ENCODE data around the gene PCNP.
"Not testable (repeated sequence)": the region's sequence is repeated elsewhere in the genome, so short reads cannot be mapped to it uniquely, and the experiment has no call there.

Gene PCNP

GRCh38 chr3:101548527-101549105, 25.4 kb upstream of the PCNP start:
- Mint-ChIP-seq H3K9me3 (no peaks in the 10 kb centered on the region), H3K27me3 (no peaks in the 10 kb centered on the region), H3K4me3 (no peak overlapping the region), H3K36me3 (ENCODE audit: low read depth) (no peaks in the 10 kb centered on the region), H3K4me1 (peaks cover 8% of the 10 kb centered on the region), H3K27ac (no peak overlapping the region)
- ATAC-seq (no peak), DNase-seq (no peak)

- Mint-ChIP-seq H3K27me3 (peaks cover under 1% of the 10 kb centered on the region), H3K4me1 (peaks cover under 1% of the 10 kb centered on the region), H3K27ac (no peak overlapping the region), H3K36me3 (ENCODE audit: low read depth) (no peaks in the 10 kb centered on the region), H3K4me3 (no peak overlapping the region), H3K9me3 (no peaks in the 10 kb centered on the region)
- DNase-seq: no peak
- no peak for ATAC-seq
These were observed 24.5 kb upstream of the PCNP start for GRCh38 chr3:101549473-101549872.

DNA sequence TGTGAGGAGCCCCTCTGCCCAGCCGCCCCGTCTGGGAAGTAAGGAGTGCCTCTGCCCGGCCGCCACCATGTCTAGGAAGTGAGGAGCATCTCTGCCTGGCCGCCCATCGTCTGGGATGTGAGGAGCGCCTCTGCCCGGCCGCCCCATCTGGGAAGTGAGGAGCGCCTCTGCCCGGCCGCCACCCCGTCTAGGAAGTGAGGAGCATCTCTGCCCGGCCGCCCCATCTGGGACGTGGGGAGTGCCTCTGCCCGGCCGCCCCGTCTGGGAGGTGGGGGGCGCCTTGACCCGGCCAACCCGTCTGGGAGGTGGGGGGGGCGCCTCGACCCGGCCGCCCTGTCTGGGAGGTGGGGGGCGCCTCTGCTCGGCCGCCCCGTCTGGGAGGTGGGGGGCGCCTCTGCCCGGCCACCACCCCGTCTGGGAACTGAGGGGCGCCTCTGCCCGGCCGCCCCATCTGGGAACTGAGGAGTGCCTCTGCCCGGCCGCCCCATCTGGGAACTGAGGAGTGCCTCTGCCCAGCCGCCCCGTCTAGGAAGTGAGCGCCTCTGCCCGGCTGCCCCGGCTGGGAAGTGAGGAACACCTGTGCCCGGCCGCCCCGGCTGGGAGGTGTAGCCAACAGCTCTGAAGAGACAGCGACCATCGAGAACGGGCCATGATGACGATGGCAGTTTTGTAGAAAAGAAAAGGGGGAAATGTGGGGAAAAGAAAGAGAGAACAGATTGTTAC, 22.5 kb upstream of the PCNP start:
- not testable (repeated sequence) for DNase-seq; H3K27ac Mint-ChIP-seq; H3K9me3 Mint-ChIP-seq; H3K27me3 Mint-ChIP-seq; H3K4me3 Mint-ChIP-seq; H3K4me1 Mint-ChIP-seq; ATAC-seq; H3K36me3 Mint-ChIP-seq (ENCODE audit: low read depth)

- H3K9me3 Mint-ChIP-seq; DNase-seq; H3K36me3 Mint-ChIP-seq (ENCODE audit: low read depth); H3K4me1 Mint-ChIP-seq; H3K27me3 Mint-ChIP-seq; H3K27ac Mint-ChIP-seq; H3K4me3 Mint-ChIP-seq; ATAC-seq: not testable (repeated sequence)
These were observed 20.6 kb upstream of the PCNP start for GRCh38 chr3:101553381-101553780.

- Mint-ChIP-seq H3K9me3 (no peaks in the 10 kb centered on the region), H3K27me3 (peaks cover 7% of the 10 kb centered on the region), H3K27ac (no peak overlapping the region), H3K4me3 (no peak overlapping the region), H3K4me1 (peaks cover 5% of the 10 kb centered on the region), H3K36me3 (ENCODE audit: low read depth) (no peaks in the 10 kb centered on the region)
- DNase-seq (no peak), ATAC-seq (no peak)
These were observed 17.9 kb upstream of the PCNP start for GRCh38 chr3:101556064-101556463.

DNA sequence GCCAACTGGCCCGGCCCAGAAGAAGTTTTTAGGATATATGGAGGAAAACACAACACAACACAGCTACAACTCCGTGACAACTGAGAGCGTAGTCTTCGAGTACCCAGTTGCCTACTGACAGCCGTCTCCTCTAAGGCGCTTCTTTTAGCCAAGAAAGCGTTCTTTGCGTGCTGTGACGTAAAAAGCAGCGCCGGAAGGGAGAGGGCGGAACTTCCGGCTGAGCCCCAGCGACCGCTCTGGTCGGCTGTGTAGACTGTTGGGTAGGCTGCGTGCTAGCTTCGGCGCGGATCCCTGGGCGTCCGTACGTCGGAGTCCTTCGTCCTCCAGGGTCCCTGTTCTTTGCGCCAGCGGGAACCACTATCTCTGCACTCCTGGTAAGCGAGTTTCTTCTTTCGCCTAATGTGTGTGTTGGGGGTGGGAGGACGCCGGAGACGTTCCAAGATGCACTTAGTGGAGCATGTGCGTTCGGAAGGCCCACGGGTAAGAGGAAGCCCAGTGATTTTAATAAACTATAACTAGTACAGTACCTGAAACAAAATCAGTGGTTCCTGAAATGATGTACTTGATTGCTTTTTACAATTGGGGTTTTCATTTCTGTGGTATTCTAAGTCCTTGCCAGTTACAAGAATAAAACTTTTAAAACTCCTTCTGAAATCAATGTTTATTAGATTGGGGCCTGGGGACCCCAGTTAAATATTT, 12.2 kb upstream of the PCNP start, which contains the start of gene TRMT10C:
TSS of gene TRMT10C (plus strand) at position 239 of the 699 bp plus-strand sequence. CDS start 2,914 bp downstream, outside the sequence.
- Mint-ChIP-seq H3K27me3 (peaks cover under 1% of the 10 kb centered on the region), H3K36me3 (ENCODE audit: low read depth) (peaks cover 41% of the 10 kb centered on the region), H3K4me1 (peaks cover 50% of the 10 kb centered on the region), H3K4me3 (peak within 1 kb of the TSS; percentile 96), H3K9me3 (no peaks in the 10 kb centered on the region), H3K27ac (peak within 1 kb of the TSS; percentile 96)
- DNase-seq (peak; percentile 93), ATAC-seq (peak; percentile 100)

GRCh38 chr3:101567528-101568317, 6.3 kb upstream of the PCNP start:
- peak overlapping the region; percentile 82 for H3K27ac Mint-ChIP-seq
- ATAC-seq: peak; percentile 89
- no peaks in the 10 kb centered on the region for H3K9me3 Mint-ChIP-seq
- H3K4me1 Mint-ChIP-seq: peaks cover 84% of the 10 kb centered on the region
- peak overlapping the region; percentile 29 for H3K4me3 Mint-ChIP-seq
- peak; percentile 30 for DNase-seq
- H3K27me3 Mint-ChIP-seq: no peaks in the 10 kb centered on the region
- peaks cover 50% of the 10 kb centered on the region for H3K36me3 Mint-ChIP-seq (ENCODE audit: low read depth)

DNA sequence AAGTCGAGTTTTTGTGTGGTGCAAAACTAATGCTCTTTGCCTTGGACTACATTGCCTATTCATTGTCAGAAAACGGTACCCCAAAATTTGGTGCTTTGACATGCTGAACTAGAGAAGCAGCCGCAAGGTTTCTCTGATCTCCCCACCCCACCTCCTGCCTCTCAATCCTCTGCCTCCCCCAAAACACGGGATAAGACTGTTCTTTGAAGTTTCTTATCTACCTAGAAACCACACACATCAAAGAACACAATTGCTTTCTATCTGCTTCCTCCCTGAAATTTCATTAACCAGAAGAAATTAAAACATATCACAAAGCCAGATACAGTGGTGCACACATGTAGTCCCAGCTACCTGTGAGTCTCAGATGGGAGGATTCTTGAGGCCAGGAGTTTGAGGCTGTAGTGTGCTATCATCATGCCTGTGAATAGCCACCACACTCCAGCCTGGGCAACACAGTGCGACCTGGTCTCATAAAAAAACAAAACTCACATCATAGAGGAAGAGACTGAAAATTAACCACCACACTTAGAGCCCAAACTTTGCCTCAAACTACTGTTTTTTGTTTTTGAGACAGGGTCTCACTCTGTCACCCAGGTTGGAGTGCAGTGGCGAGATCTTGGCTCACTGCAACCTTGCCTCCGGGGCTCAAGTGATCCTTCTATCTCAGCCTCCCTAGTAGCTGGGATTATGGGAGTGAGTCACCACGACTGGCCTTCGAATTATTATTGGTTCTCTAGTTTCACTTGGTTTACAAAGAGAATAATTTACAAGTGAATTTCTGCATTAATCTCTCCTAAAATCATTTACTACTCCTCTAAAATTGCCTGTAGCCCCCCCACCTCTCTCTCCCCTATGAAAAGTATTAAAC, 2.7 kb upstream of the PCNP start:
- Mint-ChIP-seq H3K4me3 (no peak overlapping the region), H3K27me3 (no peaks in the 10 kb centered on the region), H3K36me3 (ENCODE audit: low read depth) (peaks cover 31% of the 10 kb centered on the region), H3K9me3 (no peaks in the 10 kb centered on the region), H3K4me1 (peaks cover 74% of the 10 kb centered on the region), H3K27ac (peak overlapping the region; percentile 12)
- no peak for ATAC-seq
- no peak for DNase-seq

GRCh38 chr3:101574388-101575112, 570 bp downstream of the PCNP start:
- Mint-ChIP-seq H3K9me3 (no peaks in the 10 kb centered on the region), H3K4me3 (peak overlapping the region; percentile 90), H3K36me3 (ENCODE audit: low read depth) (peaks cover 22% of the 10 kb centered on the region), H3K27ac (peak overlapping the region; percentile 94), H3K4me1 (peaks cover 75% of the 10 kb centered on the region), H3K27me3 (no peaks in the 10 kb centered on the region)
- DNase-seq: peak; percentile 52
- ATAC-seq: peak; percentile 63

- no peak overlapping the region for H3K27ac Mint-ChIP-seq
- peaks cover 31% of the 10 kb centered on the region for H3K36me3 Mint-ChIP-seq (ENCODE audit: low read depth)
- ATAC-seq (no peak), DNase-seq (no peak)
- H3K9me3 Mint-ChIP-seq: no peaks in the 10 kb centered on the region
- no peak overlapping the region for H3K4me3 Mint-ChIP-seq
- no peaks in the 10 kb centered on the region for H3K27me3 Mint-ChIP-seq
- peaks cover 62% of the 10 kb centered on the region for H3K4me1 Mint-ChIP-seq
These were observed 3.3 kb downstream of the PCNP start for GRCh38 chr3:101577286-101577685.

DNA sequence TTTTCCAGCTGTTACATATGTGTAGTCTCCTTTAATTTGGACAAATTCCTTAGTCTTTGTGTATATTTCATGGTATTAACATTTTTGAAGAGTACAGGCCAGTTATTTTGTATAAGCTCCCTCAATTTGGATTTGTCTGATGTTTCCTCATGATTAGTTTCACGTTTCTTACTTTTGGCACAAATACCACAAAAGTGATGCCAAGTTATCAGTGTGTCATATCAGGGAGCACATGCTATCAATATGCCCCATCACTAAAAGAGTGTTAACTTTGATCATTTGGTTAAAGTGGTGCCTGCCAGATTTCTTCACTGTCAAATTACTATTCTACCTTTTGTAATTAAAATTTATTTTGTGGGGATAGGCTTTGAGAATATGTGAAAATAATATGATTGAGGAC, 14.6 kb downstream of the PCNP start:
- Mint-ChIP-seq H3K27me3 (no peaks in the 10 kb centered on the region), H3K4me3 (no peak overlapping the region), H3K9me3 (no peaks in the 10 kb centered on the region), H3K4me1 (peaks cover 22% of the 10 kb centered on the region), H3K27ac (no peak overlapping the region), H3K36me3 (ENCODE audit: low read depth) (peaks cover 64% of the 10 kb centered on the region)
- ATAC-seq (no peak), DNase-seq (no peak)

- Mint-ChIP-seq H3K4me1 (peaks cover 18% of the 10 kb centered on the region), H3K4me3 (no peak overlapping the region), H3K27ac (peak overlapping the region; percentile 52), H3K9me3 (no peaks in the 10 kb centered on the region), H3K27me3 (no peaks in the 10 kb centered on the region), H3K36me3 (ENCODE audit: low read depth) (peaks cover 62% of the 10 kb centered on the region)
- ATAC-seq (no peak), DNase-seq (no peak)
These were observed 17.1 kb downstream of the PCNP start for GRCh38 chr3:101591071-101591470.

DNA sequence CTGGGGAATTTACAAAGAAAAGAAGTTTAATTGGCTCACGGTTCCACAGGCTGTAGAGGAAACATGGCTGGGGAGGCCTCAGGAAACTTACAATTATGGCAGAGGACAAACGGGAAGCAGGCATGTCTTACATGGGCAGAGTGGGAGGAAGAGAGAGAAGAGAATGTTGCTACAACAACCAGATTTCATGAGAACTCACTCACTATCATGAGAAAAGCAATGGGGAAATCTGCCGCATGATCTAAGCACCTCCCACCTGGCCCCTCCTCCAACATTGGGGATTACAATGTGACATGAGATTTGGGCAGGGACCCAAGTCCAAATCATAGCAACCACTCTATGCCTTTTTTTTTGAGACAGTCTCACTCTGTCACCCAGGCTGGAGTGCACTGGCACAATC, 28.8 kb downstream of the PCNP start:
- no peaks in the 10 kb centered on the region for H3K27me3 Mint-ChIP-seq
- ATAC-seq: no peak
- no peaks in the 10 kb centered on the region for H3K9me3 Mint-ChIP-seq
- no peak for DNase-seq
- H3K4me1 Mint-ChIP-seq: no peaks in the 10 kb centered on the region
- H3K36me3 Mint-ChIP-seq (ENCODE audit: low read depth): peaks cover 3% of the 10 kb centered on the region
- H3K27ac Mint-ChIP-seq: no peak overlapping the region
- H3K4me3 Mint-ChIP-seq: no peak overlapping the region
